ENCODE measurements around the gene PSAPL1.
A peak's percentile ranks its signal among the peaks of the same experiment; 100 is the strongest.

Gene PSAPL1

GRCh38 chr4:7451434-7451789, 16.7 kb upstream of the PSAPL1 start:
- POLR2A ChIA-PET, result no interaction called here
- DNase-seq, result no peak
- H3K4me3 ChIP-seq (ENCODE audit: control insufficient read depth in 1 of 7, extremely low read depth in 1 of 7, insufficient read depth in 4 of 7, low read depth in 2 of 7, low read length in 6 of 7), result no peak overlapping the region
- no peaks in the 10 kb centered on the region for H3K9me3 ChIP-seq (ENCODE audit: control extremely low read depth in 1 of 5, control insufficient read depth in 4 of 5, insufficient read depth in 2 of 5, low read depth in 1 of 5, low read length in 4 of 5)
- CTCF ChIA-PET, result no interaction called here
- no peaks in the 10 kb centered on the region for H3K36me3 ChIP-seq (ENCODE audit: control insufficient read depth in 4 of 4, insufficient read depth in 4 of 4, low read length in 3 of 4)
- WGBS (ENCODE audit: insufficient coverage), result 81% methylated on average over 2 of the region's 2 CpGs
- no peaks in the 10 kb centered on the region for H3K4me1 ChIP-seq (ENCODE audit: control extremely low read depth in 1 of 4, control insufficient read depth in 4 of 4, insufficient read depth in 4 of 4, low read length in 3 of 4)
- peaks cover 0 to 7% (median 0%) of the 10 kb centered on the region in 5 experiments for H3K27me3 ChIP-seq (replicated peaks in 2 of 5; ENCODE audit: control insufficient read depth in 4 of 5, insufficient read depth in 5 of 5, low read length in 4 of 5)
- no peak overlapping the region for H3K27ac ChIP-seq (ENCODE audit: insufficient read depth in 1 of 2, low read depth in 1 of 2, low read length in 2 of 2, poor library complexity in 1 of 2, severe bottlenecking in 2 of 2)

DNA sequence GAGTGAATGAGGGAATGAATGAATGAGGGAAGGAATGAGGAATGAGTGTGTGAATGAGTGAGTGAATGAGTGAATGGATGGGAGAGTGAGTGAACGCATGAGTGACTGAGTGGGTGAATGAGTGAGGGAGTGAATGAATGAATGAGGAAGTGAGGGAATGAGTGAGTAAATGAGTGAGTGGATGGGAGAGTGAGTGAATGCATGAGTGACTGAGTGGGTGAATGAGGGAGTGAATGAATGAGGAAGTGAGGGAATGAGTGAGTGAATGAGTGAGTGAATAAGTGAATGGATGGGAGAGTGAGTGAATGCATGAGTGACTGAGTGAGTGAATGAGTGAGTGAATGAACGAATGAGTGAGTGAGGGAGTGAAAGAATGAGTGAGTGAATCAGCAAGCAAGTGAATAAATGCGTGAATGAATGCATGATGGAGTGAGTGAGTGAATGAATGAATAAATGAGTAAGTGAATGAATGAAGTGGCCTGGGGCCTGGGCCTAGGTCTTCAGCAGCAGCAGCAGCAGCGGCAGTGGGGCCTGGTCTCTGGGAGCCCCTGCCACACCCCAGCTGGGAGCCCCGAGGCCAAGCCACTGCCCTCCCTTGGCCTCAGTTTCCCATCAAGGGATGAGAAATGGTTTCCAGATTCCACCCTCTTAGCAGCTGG, 16.2 kb upstream of the PSAPL1 start:
- no peaks in the 10 kb centered on the region for H3K36me3 ChIP-seq (ENCODE audit: control insufficient read depth in 4 of 4, insufficient read depth in 4 of 4, low read length in 3 of 4)
- H3K9me3 ChIP-seq (ENCODE audit: control extremely low read depth in 1 of 5, control insufficient read depth in 4 of 5, insufficient read depth in 2 of 5, low read depth in 1 of 5, low read length in 4 of 5), result no peaks in the 10 kb centered on the region
- no peaks in the 10 kb centered on the region for H3K4me1 ChIP-seq (ENCODE audit: control extremely low read depth in 1 of 4, control insufficient read depth in 4 of 4, insufficient read depth in 4 of 4, low read length in 3 of 4)
- 85% methylated on average over 5 of the region's 5 CpGs for WGBS (ENCODE audit: insufficient coverage)
- H3K27me3 ChIP-seq (replicated peaks in 2 of 5; ENCODE audit: control insufficient read depth in 4 of 5, insufficient read depth in 5 of 5, low read length in 4 of 5), result peaks cover 0 to 12% (median 0%) of the 10 kb centered on the region in 5 experiments
- CTCF ChIA-PET, result no interaction called here
- H3K27ac ChIP-seq (ENCODE audit: insufficient read depth in 1 of 2, low read depth in 1 of 2, low read length in 2 of 2, poor library complexity in 1 of 2, severe bottlenecking in 2 of 2), result no peak overlapping the region
- POLR2A ChIA-PET, result no interaction called here
- DNase-seq, result no peak
- H3K4me3 ChIP-seq (ENCODE audit: control insufficient read depth in 1 of 7, extremely low read depth in 1 of 7, insufficient read depth in 4 of 7, low read depth in 2 of 7, low read length in 6 of 7), result no peak overlapping the region

DNA sequence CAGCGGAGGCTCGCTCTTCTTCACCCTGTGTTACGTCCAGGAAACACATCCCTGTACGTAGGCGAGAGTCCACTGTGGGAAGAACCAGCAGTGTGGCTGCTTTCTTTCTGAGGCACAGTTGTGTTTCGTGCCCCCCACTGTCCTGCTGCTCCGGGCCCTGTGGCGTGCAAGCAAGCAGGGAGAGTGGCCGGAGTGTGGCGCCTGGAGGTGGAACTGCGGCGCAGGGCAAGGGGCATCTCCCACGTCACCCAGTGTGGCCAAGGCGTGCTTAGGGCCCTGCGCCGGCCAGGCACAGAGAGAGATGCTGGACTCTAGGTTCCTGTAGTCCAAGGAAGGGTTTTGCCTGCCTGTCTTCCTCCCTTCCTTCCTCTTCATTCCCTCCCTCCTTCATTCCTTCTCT, 13.3 kb upstream of the PSAPL1 start:
- peaks cover 0 to 32% (median 2%) of the 10 kb centered on the region in 5 experiments for H3K27me3 ChIP-seq (replicated peaks in 2 of 5; ENCODE audit: control insufficient read depth in 4 of 5, insufficient read depth in 5 of 5, low read length in 4 of 5)
- H3K36me3 ChIP-seq (ENCODE audit: control insufficient read depth in 4 of 4, insufficient read depth in 4 of 4, low read length in 3 of 4), result no peaks in the 10 kb centered on the region
- H3K9me3 ChIP-seq (ENCODE audit: control extremely low read depth in 1 of 5, control insufficient read depth in 4 of 5, insufficient read depth in 2 of 5, low read depth in 1 of 5, low read length in 4 of 5), result no peaks in the 10 kb centered on the region
- ChIA-PET POLR2A (no interaction called here), CTCF (no interaction called here)
- H3K4me1 ChIP-seq (ENCODE audit: control extremely low read depth in 1 of 4, control insufficient read depth in 4 of 4, insufficient read depth in 4 of 4, low read length in 3 of 4), result no peaks in the 10 kb centered on the region
- no peak overlapping the region for H3K4me3 ChIP-seq (ENCODE audit: control insufficient read depth in 1 of 7, extremely low read depth in 1 of 7, insufficient read depth in 4 of 7, low read depth in 2 of 7, low read length in 6 of 7)
- 67% methylated on average over 16 of the region's 16 CpGs for WGBS (ENCODE audit: insufficient coverage)
- no peak for DNase-seq
- no peak overlapping the region for H3K27ac ChIP-seq (ENCODE audit: insufficient read depth in 1 of 2, low read depth in 1 of 2, low read length in 2 of 2, poor library complexity in 1 of 2, severe bottlenecking in 2 of 2)

DNA sequence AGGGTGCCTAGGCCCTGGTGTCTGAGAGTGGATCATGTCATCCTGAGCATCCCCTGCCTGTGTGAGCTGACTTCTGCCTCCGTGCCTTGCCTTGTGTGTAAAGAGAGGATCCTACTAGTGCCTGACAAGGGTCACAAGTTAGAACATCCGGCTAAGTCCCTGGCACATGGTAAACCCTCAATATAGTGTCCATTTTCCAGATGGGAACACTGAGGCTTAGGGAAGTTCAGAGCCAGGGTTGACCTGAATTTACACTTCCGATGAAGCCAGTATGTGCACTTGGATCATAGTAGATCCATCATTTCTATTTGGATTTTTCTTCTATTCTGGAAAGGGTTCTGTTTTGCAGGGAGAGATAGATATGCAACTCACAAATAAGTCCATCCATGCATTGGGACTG, 12.5 kb upstream of the PSAPL1 start:
- Histone ChIP-seq H3K4me3 (ENCODE audit: control insufficient read depth in 1 of 7, extremely low read depth in 1 of 7, insufficient read depth in 4 of 7, low read depth in 2 of 7, low read length in 6 of 7) (no peak overlapping the region), H3K27me3 (replicated peaks in 2 of 5; ENCODE audit: control insufficient read depth in 4 of 5, insufficient read depth in 5 of 5, low read length in 4 of 5) (peaks cover 0 to 37% (median 2%) of the 10 kb centered on the region in 5 experiments), H3K36me3 (ENCODE audit: control insufficient read depth in 4 of 4, insufficient read depth in 4 of 4, low read length in 3 of 4) (no peaks in the 10 kb centered on the region), H3K4me1 (ENCODE audit: control extremely low read depth in 1 of 4, control insufficient read depth in 4 of 4, insufficient read depth in 4 of 4, low read length in 3 of 4) (no peaks in the 10 kb centered on the region), H3K9me3 (ENCODE audit: control extremely low read depth in 1 of 5, control insufficient read depth in 4 of 5, insufficient read depth in 2 of 5, low read depth in 1 of 5, low read length in 4 of 5) (no peaks in the 10 kb centered on the region), H3K27ac (ENCODE audit: insufficient read depth in 1 of 2, low read depth in 1 of 2, low read length in 2 of 2, poor library complexity in 1 of 2, severe bottlenecking in 2 of 2) (no peak overlapping the region)
- CTCF ChIA-PET, result no interaction called here
- POLR2A ChIA-PET, result no interaction called here
- WGBS (ENCODE audit: insufficient coverage), result 100% methylated on average over 3 of the region's 3 CpGs
- DNase-seq, result no peak

DNA sequence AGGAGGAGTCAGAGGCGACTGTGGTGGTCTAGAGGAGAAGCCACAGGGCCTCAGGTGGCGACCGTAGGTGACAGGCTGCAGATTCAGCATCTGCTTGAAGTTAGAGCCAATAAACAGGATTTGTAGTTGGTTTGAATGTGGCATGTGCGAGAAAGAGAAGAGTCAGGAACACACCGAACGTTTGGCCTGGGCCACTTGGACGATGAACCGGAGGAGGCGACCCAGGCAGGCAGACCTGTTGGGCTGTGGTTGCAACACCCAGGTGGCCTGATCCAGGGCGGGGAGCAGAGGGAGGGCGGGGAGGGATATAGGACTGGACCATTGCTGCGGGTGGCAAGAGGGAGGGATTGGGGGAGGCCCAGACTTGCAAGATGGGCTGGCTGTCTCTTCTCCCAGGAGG, 10.0 kb upstream of the PSAPL1 start:
- no peak overlapping the region for H3K27ac ChIP-seq (ENCODE audit: insufficient read depth in 1 of 2, low read depth in 1 of 2, low read length in 2 of 2, poor library complexity in 1 of 2, severe bottlenecking in 2 of 2)
- DNase-seq, result no peak
- H3K27me3 ChIP-seq (replicated peaks in 2 of 5; ENCODE audit: control insufficient read depth in 4 of 5, insufficient read depth in 5 of 5, low read length in 4 of 5), result peaks cover 0 to 50% (median 2%) of the 10 kb centered on the region in 5 experiments
- CTCF ChIA-PET, result no interaction called here
- WGBS (ENCODE audit: insufficient coverage), result 86% methylated on average over 11 of the region's 12 CpGs
- POLR2A ChIA-PET, result no interaction called here
- no peaks in the 10 kb centered on the region for H3K9me3 ChIP-seq (ENCODE audit: control extremely low read depth in 1 of 5, control insufficient read depth in 4 of 5, insufficient read depth in 2 of 5, low read depth in 1 of 5, low read length in 4 of 5)
- H3K4me1 ChIP-seq (ENCODE audit: control extremely low read depth in 1 of 4, control insufficient read depth in 4 of 4, insufficient read depth in 4 of 4, low read length in 3 of 4), result no peaks in the 10 kb centered on the region
- no peaks in the 10 kb centered on the region for H3K36me3 ChIP-seq (ENCODE audit: control insufficient read depth in 4 of 4, insufficient read depth in 4 of 4, low read length in 3 of 4)
- H3K4me3 ChIP-seq (ENCODE audit: control insufficient read depth in 1 of 7, extremely low read depth in 1 of 7, insufficient read depth in 4 of 7, low read depth in 2 of 7, low read length in 6 of 7), result no peak overlapping the region

GRCh38 chr4:7444314-7444713, 9.6 kb upstream of the PSAPL1 start:
- Histone ChIP-seq H3K4me3 (ENCODE audit: control insufficient read depth in 1 of 7, extremely low read depth in 1 of 7, insufficient read depth in 4 of 7, low read depth in 2 of 7, low read length in 6 of 7) (no peak overlapping the region), H3K27ac (ENCODE audit: insufficient read depth in 1 of 2, low read depth in 1 of 2, low read length in 2 of 2, poor library complexity in 1 of 2, severe bottlenecking in 2 of 2) (no peak overlapping the region), H3K4me1 (ENCODE audit: control extremely low read depth in 1 of 4, control insufficient read depth in 4 of 4, insufficient read depth in 4 of 4, low read length in 3 of 4) (no peaks in the 10 kb centered on the region), H3K27me3 (replicated peaks in 2 of 5; ENCODE audit: control insufficient read depth in 4 of 5, insufficient read depth in 5 of 5, low read length in 4 of 5) (peaks cover 0 to 50% (median 2%) of the 10 kb centered on the region in 5 experiments), H3K36me3 (ENCODE audit: control insufficient read depth in 4 of 4, insufficient read depth in 4 of 4, low read length in 3 of 4) (no peaks in the 10 kb centered on the region), H3K9me3 (ENCODE audit: control extremely low read depth in 1 of 5, control insufficient read depth in 4 of 5, insufficient read depth in 2 of 5, low read depth in 1 of 5, low read length in 4 of 5) (no peaks in the 10 kb centered on the region)
- ChIA-PET CTCF (no interaction called here), POLR2A (no interaction called here)
- whole genome bisulfite sequencing (ENCODE audit: insufficient coverage), result 96% methylated on average over 3 of the region's 3 CpGs
- DNase-seq, result no peak

DNA sequence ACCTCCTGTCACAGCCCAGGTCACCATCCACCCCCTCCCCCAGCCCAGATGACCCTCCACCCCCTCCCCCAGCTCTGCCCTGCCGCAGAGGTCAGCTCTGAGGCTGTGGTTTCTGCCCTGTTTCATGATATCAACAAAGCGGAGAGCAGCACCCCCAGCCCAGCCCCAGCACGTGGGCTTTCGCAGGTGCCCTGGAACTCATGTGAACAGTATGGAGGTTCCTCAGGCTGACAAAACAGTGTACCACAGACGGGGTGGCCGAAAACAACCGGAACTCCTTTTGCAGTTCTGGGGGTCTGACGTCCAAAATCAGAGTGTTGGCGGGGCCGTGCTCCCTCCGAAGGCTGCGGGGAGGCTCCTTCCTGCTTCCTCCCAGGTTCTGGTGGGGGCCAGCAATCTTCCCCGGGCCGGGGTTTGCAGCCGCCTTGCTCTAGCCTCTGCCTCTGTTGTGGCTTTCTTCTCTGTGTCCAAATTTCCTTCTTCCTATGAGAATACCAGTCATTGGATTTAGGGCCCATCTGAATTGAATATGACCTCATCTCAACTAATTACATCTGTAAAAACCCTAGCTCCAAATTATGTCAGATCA, 7.9 kb upstream of the PSAPL1 start:
- ChIA-PET CTCF (no interaction called here), POLR2A (no interaction called here)
- H3K27ac ChIP-seq (ENCODE audit: insufficient read depth in 1 of 2, low read depth in 1 of 2, low read length in 2 of 2, poor library complexity in 1 of 2, severe bottlenecking in 2 of 2), result no peak overlapping the region
- peaks cover 0 to 56% (median 2%) of the 10 kb centered on the region in 5 experiments for H3K27me3 ChIP-seq (replicated peaks in 2 of 5; ENCODE audit: control insufficient read depth in 4 of 5, insufficient read depth in 5 of 5, low read length in 4 of 5)
- no peak overlapping the region for H3K4me3 ChIP-seq (ENCODE audit: control insufficient read depth in 1 of 7, extremely low read depth in 1 of 7, insufficient read depth in 4 of 7, low read depth in 2 of 7, low read length in 6 of 7)
- H3K36me3 ChIP-seq (ENCODE audit: control insufficient read depth in 4 of 4, insufficient read depth in 4 of 4, low read length in 3 of 4), result no peaks in the 10 kb centered on the region
- DNase-seq, result peak in 2 of 3 donors; percentile 3 to 6
- no peaks in the 10 kb centered on the region for H3K9me3 ChIP-seq (ENCODE audit: control extremely low read depth in 1 of 5, control insufficient read depth in 4 of 5, insufficient read depth in 2 of 5, low read depth in 1 of 5, low read length in 4 of 5)
- 39% methylated on average over 12 of the region's 15 CpGs for WGBS (ENCODE audit: insufficient coverage)
- no peaks in the 10 kb centered on the region for H3K4me1 ChIP-seq (ENCODE audit: control extremely low read depth in 1 of 4, control insufficient read depth in 4 of 4, insufficient read depth in 4 of 4, low read length in 3 of 4)

Data from common myeloid progenitor, CD34-positive (primary cell).